Activated B cell treated with CpG ODN at 0.5 μM for 24 hours (primary cell): ENCODE data around the gene ANKS4B. TPM values are rescaled to one million over a fixed set of nuclear protein-coding genes. Genes with fewer than 3 reads are reported as not detected.
"Not testable (repeated sequence)": the region's sequence is repeated elsewhere in the genome, so short reads cannot be mapped to it uniquely, and the experiment has no call there.

ENCODE experiments used
- ATAC-seq: fragments of 200-7000 bp; cut with Tn5 transposase; one replicate; pipeline ENCODE4 v1.10.0; 2021; ENCODE audit warnings: low read depth, mild to moderate bottlenecking, moderate library complexity
- CTCF ChIA-PET: fragments of 350-600 bp; sonication (Branson Sonifier 250); formaldehyde crosslinking; loops from one replicate; lab custom pipeline; 2021; ENCODE audit warnings: antibody characterized with exemption; lab: Charles Lee
- POLR2A ChIA-PET: fragments of 350-600 bp; sonication (Branson Sonifier 250); formaldehyde crosslinking; loops from one replicate; lab custom pipeline; 2021; ENCODE audit warnings: antibody characterized with exemption; lab: Charles Lee
- DNase-seq: peaks from one replicate; pipeline ENCODE4 v3.0.0; 2022
- H3K27ac Mint-ChIP-seq: one replicate; pipeline ENCODE4 v1.8.0; 2020; ENCODE audit warnings: mixed read lengths
- H3K27me3 Mint-ChIP-seq: one replicate; pipeline ENCODE4 v1.8.0; 2021; ENCODE audit warnings: mixed read lengths
- H3K36me3 Mint-ChIP-seq: one replicate; pipeline ENCODE4 v1.8.0; 2021; ENCODE audit warnings: low read depth, mixed read lengths
- H3K4me1 Mint-ChIP-seq: one replicate; pipeline ENCODE4 v1.8.0; 2021; ENCODE audit warnings: mixed read lengths
- H3K4me3 Mint-ChIP-seq: one replicate; pipeline ENCODE4 v1.8.0; 2020; ENCODE audit warnings: mild to moderate bottlenecking, mixed read lengths
- H3K9me3 Mint-ChIP-seq: one replicate; pipeline ENCODE4 v1.8.0; 2020; ENCODE audit warnings: mixed read lengths
- intact Hi-C: fragments of 100-400 bp; cut with micrococcal nuclease; formaldehyde crosslinking; loops from one replicate; pipeline ENCODE4 v1.15.1; 2024
- total RNA-seq: library from RNA; stranded (reverse); gene quantifications from 2 replicates; pipeline ENCODE4 v1.2.3, GENCODE V29; 2022
- TF ChIP-seq, protein P1 (sequence below): fragments of 200-600 bp; IDR thresholded peaks from one replicate; pipeline ENCODE4 v1.8.0; 2022; ENCODE audit warnings: antibody characterized with exemption, mild to moderate bottlenecking

ANKS4B gene
- total RNA-seq, 1 donor from 2014 or later = not detected

DNA sequence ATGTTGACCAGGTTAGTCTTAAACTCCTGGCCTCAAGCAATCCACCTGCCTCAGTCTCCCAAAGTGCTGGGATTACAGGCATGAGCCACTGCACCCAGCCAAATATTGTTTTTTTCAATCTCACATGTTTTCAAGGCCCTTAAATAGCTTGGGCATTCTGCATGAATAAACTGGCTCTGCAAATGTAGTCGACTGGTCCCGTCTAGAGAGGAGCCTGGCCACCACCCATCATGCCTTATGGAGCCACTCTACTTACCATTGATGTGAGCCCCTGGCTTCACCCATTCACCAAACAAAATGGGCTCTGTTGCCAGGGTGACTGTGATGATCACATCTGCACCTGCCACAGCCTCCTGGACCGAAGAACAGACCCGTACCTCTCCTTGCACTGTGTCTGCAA lies 33.8 kb downstream of the ANKS4B start:
- DNase-seq = no peak
- no peak overlapping the region for H3K4me3 Mint-ChIP-seq
- intact Hi-C loops = no loop called here

DNA sequence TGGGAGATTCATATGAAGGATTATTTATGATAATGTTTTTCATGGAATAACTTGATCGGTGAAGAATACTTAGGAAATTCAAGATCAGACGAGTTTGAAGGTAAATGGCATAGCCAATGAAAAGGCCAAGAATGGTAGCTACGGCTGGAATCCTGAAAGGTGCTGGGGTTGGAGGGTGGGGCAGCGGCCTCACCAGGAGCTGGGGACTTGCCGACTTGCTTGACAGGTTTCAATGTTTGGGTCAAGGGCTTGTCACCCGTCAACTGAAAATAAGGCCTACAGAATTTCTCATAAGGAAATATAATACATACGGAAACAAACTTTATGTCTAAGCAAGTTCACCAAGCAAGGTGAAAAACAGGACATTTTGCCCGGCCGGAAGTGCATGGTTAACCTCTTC lies 34.7 kb downstream of the ANKS4B start:
- peaks cover 33% of the 10 kb centered on the region for H3K4me1 Mint-ChIP-seq
- no peak overlapping the region for H3K27ac Mint-ChIP-seq
- H3K36me3 Mint-ChIP-seq = no peaks in the 10 kb centered on the region
- no peak for DNase-seq
- CTCF ChIA-PET = no interaction called here
- no peak overlapping the region for H3K4me3 Mint-ChIP-seq
- ATAC-seq = no peak
- POLR2A ChIA-PET = no interaction called here
- intact Hi-C loops = no loop called here
- H3K9me3 Mint-ChIP-seq = no peaks in the 10 kb centered on the region
- H3K27me3 Mint-ChIP-seq = peaks cover 6% of the 10 kb centered on the region
- TF ChIP-seq, protein P1, sequence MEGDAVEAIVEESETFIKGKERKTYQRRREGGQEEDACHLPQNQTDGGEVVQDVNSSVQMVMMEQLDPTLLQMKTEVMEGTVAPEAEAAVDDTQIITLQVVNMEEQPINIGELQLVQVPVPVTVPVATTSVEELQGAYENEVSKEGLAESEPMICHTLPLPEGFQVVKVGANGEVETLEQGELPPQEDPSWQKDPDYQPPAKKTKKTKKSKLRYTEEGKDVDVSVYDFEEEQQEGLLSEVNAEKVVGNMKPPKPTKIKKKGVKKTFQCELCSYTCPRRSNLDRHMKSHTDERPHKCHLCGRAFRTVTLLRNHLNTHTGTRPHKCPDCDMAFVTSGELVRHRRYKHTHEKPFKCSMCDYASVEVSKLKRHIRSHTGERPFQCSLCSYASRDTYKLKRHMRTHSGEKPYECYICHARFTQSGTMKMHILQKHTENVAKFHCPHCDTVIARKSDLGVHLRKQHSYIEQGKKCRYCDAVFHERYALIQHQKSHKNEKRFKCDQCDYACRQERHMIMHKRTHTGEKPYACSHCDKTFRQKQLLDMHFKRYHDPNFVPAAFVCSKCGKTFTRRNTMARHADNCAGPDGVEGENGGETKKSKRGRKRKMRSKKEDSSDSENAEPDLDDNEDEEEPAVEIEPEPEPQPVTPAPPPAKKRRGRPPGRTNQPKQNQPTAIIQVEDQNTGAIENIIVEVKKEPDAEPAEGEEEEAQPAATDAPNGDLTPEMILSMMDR = no peak

More for the DNA sequence above, 33.8 kb downstream of the ANKS4B start:
- ChIA-PET POLR2A (no interaction called here), CTCF (no interaction called here)
- H3K27me3 Mint-ChIP-seq = peaks cover 7% of the 10 kb centered on the region
- ATAC-seq = no peak
- no peak overlapping the region for H3K27ac Mint-ChIP-seq
- H3K4me1 Mint-ChIP-seq = peaks cover 41% of the 10 kb centered on the region
- H3K36me3 Mint-ChIP-seq = no peaks in the 10 kb centered on the region
- TF ChIP-seq, protein P1 = no peak
- no peaks in the 10 kb centered on the region for H3K9me3 Mint-ChIP-seq

DNA sequence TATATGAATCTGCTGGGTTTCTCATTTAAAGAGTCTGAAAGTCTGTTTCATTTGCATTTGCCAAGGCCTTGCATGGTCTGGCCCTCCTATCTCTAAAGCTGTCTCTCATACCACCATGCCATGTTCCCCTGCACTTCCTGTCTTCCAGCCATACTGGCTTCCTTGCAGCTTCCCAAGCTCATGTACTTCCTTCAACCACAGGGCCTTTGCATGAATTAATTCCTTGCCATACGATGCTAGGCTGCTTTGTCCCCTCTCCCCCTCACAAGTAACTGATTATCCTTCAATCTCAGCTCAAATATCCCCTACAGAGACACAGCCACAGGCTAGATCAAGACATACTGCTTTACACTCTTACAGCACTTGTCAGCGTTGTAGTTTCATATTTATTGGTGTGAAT lies 38.8 kb downstream of the ANKS4B start:
- H3K4me3 Mint-ChIP-seq = no peak overlapping the region
- ChIA-PET POLR2A (interaction anchor here (1.0 kb wide), 1 partner anchor 26 kb away, joined by 3 read pairs; no protein-coding TSS in a partner anchor), CTCF (interaction anchor here (0.6 kb wide), 1 partner anchor 15 kb away, joined by 3 read pairs; no protein-coding TSS in a partner anchor)
- no peaks in the 10 kb centered on the region for H3K36me3 Mint-ChIP-seq
- ATAC-seq (no peak), DNase-seq (no peak)
- no peak overlapping the region for H3K27ac Mint-ChIP-seq
- intact Hi-C loops = no loop called here
- no peaks in the 10 kb centered on the region for H3K9me3 Mint-ChIP-seq
- TF ChIP-seq, protein P1 = no peak
- H3K27me3 Mint-ChIP-seq = peaks cover 15% of the 10 kb centered on the region
- H3K4me1 Mint-ChIP-seq = peaks cover 40% of the 10 kb centered on the region

DNA sequence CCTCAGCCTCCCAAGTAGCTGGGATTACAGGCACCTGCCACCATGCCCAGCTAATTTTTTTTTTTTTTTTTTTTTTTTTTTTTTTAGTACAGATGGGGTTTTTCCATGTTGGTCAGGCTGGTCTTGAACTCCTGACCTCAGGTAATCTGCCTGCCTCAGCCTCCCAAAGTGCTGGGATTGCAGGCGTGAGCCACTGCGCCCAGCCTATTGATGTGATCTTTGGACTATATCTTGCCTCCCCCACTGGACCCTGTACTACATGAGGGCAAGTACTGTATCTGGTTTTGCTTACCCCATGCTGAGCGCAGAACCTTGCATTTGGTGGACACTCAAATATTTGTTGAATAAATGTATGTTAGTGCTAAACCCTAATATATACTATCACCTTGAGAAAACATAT lies 39.3 kb downstream of the ANKS4B start:
- H3K9me3 Mint-ChIP-seq, H3K4me3 Mint-ChIP-seq, ATAC-seq, DNase-seq, intact Hi-C loops, H3K27ac Mint-ChIP-seq, H3K36me3 Mint-ChIP-seq: not testable (repeated sequence)
- CTCF ChIA-PET = interaction anchor here (0.6 to 1.0 kb wide), 2 partner anchors 15 to 84 kb away, joined by 3 read pairs; no protein-coding TSS in a partner anchor
- H3K27me3 Mint-ChIP-seq = peaks cover 15% of the 10 kb centered on the region
- POLR2A ChIA-PET = interaction anchor here (0.7 to 1.0 kb wide), 3 partner anchors 11 to 83 kb away, joined by 3 read pairs; no protein-coding TSS in a partner anchor
- peaks cover 44% of the 10 kb centered on the region for H3K4me1 Mint-ChIP-seq

DNA sequence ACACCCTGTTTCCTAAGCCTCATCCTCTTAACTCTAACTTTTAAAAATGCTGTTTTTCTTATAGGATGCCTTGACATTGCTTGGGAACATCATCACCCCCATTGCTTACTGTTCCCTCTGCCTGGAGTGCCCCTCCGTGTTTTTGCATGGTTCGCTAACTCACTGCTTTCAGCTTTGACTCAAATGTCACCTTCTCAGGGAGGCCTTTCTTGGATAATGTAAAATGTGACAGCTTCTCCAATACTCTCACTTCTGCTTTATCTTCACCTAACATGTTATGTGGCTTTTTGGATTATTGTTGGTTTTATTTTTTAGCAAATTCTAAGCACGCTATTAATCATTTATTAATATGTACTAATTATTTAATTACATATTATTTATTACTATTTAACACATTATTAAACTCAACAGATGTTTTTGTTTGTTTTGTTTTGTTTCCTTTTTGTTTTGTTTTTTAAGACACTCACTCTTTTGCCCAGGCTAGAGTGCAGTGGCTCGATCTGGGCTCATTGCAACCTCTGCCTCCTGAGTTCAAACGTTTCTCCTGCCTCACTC lies 40.8 kb downstream of the ANKS4B start:
- no peak for DNase-seq
- Mint-ChIP-seq H3K4me1 (peaks cover 46% of the 10 kb centered on the region), H3K27me3 (peaks cover 16% of the 10 kb centered on the region), H3K9me3 (no peaks in the 10 kb centered on the region), H3K27ac (no peak overlapping the region), H3K4me3 (no peak overlapping the region), H3K36me3 (no peaks in the 10 kb centered on the region)
- ATAC-seq = no peak
- ChIA-PET POLR2A (interaction anchor here (0.6 kb wide), 1 partner anchor 26 kb away, joined by 4 read pairs; no protein-coding TSS in a partner anchor), CTCF (interaction anchor here (1.9 kb wide), 1 partner anchor 26 kb away, joined by 6 read pairs; no protein-coding TSS in a partner anchor)
- TF ChIP-seq, protein P1 = no peak
- intact Hi-C loops = loop anchor here (1.0 kb wide), 1 partner anchor 11 kb away; no protein-coding TSS in a partner anchor
